Stimulated activated naive CD8-positive, alpha-beta T cell treated with anti-CD3 and anti-CD28 coated beads, Interleukin-15, Interleukin-2, amounts not matched to agents 100 ng/mL and 50 ng/mL, for 24 hours (primary cell): ENCODE results near the gene PUSL1.

Experiments
- H3K27ac Mint-ChIP-seq: one replicate; pipeline ENCODE4 v1.8.0; 2021; ENCODE audit warnings: mild to moderate bottlenecking, mixed read lengths
- H3K27me3 Mint-ChIP-seq: one replicate; pipeline ENCODE4 v1.8.0; 2021; ENCODE audit warnings: mixed read lengths
- H3K36me3 Mint-ChIP-seq: one replicate; pipeline ENCODE4 v1.8.0; 2021; ENCODE audit warnings: low read depth, mixed read lengths
- H3K4me1 Mint-ChIP-seq: one replicate; pipeline ENCODE4 v1.8.0; 2021; ENCODE audit warnings: low read depth, mixed read lengths
- H3K4me3 Mint-ChIP-seq: one replicate; pipeline ENCODE4 v1.8.0; 2021; ENCODE audit warnings: mild to moderate bottlenecking, mixed read lengths
- H3K9me3 Mint-ChIP-seq: one replicate; pipeline ENCODE4 v1.8.0; 2021; ENCODE audit warnings: mixed read lengths

PUSL1 gene

GRCh38 chr1:1297802-1298424 lies 10.5 kb upstream of the PUSL1 start:
- Mint-ChIP-seq H3K4me1 (no peaks in the 10 kb centered on the region), H3K4me3 (no peak overlapping the region), H3K27ac (no peak overlapping the region), H3K36me3 (no peaks in the 10 kb centered on the region), H3K27me3 (no peaks in the 10 kb centered on the region), H3K9me3 (no peaks in the 10 kb centered on the region)

DNA sequence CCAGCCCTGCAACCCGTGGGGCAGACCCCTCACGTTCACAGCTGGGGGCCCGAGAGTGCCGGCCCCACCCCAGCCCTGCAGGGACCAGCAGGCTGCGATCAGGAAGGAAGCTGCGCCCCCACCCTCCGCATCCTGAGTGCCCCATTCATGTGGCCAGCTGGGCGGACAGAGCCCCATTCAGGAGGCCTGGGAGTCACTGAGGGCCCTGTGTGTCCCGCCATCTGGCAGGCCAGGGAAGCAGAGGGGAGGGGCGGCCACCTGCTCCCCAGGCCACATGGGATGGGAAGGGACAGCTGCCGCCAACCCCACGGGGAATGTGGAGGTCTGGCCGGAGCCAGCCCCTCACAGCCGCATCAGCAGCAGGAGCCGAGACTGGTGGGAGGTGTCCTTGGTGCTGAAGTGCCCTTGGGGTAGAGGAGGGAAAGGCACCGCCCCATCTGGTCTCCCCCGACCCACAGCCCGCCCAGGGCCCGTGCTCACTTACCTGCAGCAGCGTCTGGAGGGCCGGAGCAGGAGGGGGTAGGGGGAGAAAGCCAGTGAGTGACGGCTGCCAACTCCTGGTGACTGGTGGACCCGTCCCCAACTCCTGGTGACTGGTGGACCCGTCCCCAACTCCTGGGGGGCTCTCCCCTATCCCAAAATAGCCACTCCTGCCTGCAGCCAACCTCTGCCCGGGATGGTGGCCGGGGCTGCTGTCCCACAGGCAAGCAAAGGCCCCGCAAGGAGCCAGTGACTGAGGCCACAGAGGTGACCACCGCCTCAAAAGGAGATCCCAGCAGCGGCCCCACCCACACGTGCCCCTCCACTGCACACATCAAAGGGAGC lies 9.3 kb upstream of the PUSL1 start:
- no peaks in the 10 kb centered on the region for H3K36me3 Mint-ChIP-seq
- no peaks in the 10 kb centered on the region for H3K27me3 Mint-ChIP-seq
- H3K27ac Mint-ChIP-seq = no peak overlapping the region
- H3K4me1 Mint-ChIP-seq = no peaks in the 10 kb centered on the region
- no peaks in the 10 kb centered on the region for H3K9me3 Mint-ChIP-seq
- H3K4me3 Mint-ChIP-seq = no peak overlapping the region

GRCh38 chr1:1299686-1300351 lies 8.6 kb upstream of the PUSL1 start:
- no peak overlapping the region for H3K27ac Mint-ChIP-seq
- H3K27me3 Mint-ChIP-seq = no peaks in the 10 kb centered on the region
- H3K9me3 Mint-ChIP-seq = no peaks in the 10 kb centered on the region
- H3K4me1 Mint-ChIP-seq = no peaks in the 10 kb centered on the region
- H3K4me3 Mint-ChIP-seq = no peak overlapping the region
- no peaks in the 10 kb centered on the region for H3K36me3 Mint-ChIP-seq

GRCh38 chr1:1300352-1300739 lies 8.1 kb upstream of the PUSL1 start:
- Mint-ChIP-seq H3K27me3 (no peaks in the 10 kb centered on the region), H3K4me3 (no peak overlapping the region), H3K4me1 (peaks cover 3% of the 10 kb centered on the region), H3K36me3 (no peaks in the 10 kb centered on the region), H3K27ac (no peak overlapping the region), H3K9me3 (no peaks in the 10 kb centered on the region)

- Mint-ChIP-seq H3K36me3 (no peaks in the 10 kb centered on the region), H3K4me1 (peaks cover 17% of the 10 kb centered on the region), H3K27me3 (no peaks in the 10 kb centered on the region), H3K27ac (no peak overlapping the region), H3K9me3 (no peaks in the 10 kb centered on the region), H3K4me3 (no peak overlapping the region)
Observed at GRCh38 chr1:1302006-1302430, 6.4 kb upstream of the PUSL1 start.

DNA sequence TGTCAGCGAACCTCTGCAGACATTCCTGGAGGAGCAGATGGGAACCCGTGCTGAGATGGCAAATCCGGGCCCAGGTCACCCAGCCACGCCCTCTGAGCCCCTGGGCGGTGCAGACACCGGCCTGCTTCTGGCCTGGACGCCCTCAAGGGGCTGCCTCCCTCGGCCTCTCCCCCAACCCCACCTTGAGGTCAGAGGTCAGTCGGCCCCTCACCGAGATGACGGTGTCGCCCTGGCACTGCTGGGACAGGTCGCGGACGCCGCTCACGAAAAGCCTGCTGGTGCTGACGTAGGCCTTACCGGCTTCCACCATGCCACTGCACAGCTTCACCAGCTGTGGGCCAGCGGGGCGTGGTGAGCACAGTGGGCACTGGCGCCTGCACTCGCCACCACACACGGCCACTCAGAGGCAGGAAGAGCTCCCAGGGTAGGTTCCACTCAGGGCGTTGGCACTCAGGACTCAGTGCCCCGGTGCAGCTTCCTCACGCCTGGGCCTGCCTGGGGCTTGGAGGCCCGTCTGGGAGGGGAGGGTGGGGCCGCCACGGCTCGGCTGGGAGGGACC lies 5.4 kb upstream of the PUSL1 start:
- Mint-ChIP-seq H3K27me3 (no peaks in the 10 kb centered on the region), H3K36me3 (no peaks in the 10 kb centered on the region), H3K4me1 (peaks cover 19% of the 10 kb centered on the region)

DNA sequence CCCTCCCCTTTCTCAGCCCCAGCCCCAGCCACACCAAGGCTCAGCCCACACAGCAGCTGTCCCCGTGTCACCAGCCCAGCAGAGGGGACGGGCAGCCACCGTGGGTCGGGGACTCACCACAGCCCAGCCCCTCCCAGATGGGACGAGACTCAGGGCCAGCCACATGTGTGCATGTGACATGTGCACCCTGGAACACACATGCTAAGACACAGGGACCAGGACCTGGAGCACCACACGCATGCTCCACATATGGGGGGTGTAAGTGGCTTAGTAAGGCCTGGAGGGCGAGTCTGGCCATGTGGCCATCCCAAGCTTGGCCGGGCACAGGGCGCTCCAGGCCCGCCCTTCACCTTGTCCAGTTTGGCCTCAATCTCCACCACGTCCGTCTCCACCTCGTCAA lies 4.7 kb upstream of the PUSL1 start:
- Mint-ChIP-seq H3K4me1 (peaks cover 19% of the 10 kb centered on the region), H3K27ac (no peak overlapping the region), H3K36me3 (no peaks in the 10 kb centered on the region)

More for the DNA sequence above, 5.4 kb upstream of the PUSL1 start:
- Mint-ChIP-seq H3K27ac (no peak overlapping the region), H3K9me3 (no peaks in the 10 kb centered on the region), H3K4me3 (no peak overlapping the region)

DNA sequence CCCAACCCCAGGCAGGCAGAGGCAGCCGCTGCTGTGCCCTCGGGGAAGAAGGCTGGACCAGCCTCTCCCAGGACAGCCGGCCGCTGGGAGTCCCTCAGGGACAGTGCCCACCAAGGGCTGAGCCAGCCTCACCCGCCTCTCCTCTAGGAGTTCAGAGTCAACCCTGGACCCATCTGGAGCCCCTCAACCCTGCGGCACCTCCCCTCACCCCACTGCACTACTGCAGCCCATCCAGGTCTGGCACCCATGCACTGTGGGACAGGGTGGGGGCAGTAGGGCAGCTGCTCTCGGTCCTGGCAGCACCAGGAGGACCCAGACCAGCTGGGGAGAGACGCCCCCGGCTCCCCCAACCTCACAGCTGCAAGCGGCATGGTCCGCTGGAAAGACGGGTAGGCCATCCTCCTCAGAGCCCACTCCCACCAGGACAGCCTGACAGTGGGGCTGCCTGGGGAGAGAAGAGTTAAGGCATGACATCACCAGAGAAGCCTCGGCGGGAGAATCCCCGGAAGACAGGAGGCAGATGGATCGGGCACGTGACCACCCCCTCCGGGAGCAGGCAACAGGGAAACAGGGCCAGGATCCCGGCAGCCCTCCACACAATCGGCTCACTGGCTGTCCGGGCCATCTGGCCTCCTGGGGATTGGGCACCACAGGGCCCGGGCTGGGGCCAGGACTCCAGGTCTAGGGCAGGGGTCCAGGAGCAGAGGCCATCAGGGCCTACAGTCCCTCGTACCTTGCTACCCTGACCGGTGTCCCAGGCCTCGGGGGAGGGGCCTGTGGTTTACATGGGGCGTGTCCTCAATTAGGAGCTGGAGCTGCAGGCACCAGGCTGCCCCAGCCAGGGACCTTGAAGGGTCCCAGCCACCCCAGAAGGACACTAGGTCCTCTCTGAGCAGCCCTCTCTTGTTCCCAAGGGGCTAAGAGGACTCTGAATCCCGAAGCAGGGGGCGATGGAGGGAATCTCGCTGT lies 3.8 kb upstream of the PUSL1 start:
- peak overlapping the region; percentile 45 for H3K4me3 Mint-ChIP-seq
- no peaks in the 10 kb centered on the region for H3K36me3 Mint-ChIP-seq
- no peaks in the 10 kb centered on the region for H3K9me3 Mint-ChIP-seq
- peaks cover 19% of the 10 kb centered on the region for H3K4me1 Mint-ChIP-seq
- no peaks in the 10 kb centered on the region for H3K27me3 Mint-ChIP-seq
- H3K27ac Mint-ChIP-seq = no peak overlapping the region

More for the DNA sequence above, 4.7 kb upstream of the PUSL1 start:
- H3K9me3 Mint-ChIP-seq = no peaks in the 10 kb centered on the region
- H3K27me3 Mint-ChIP-seq = no peaks in the 10 kb centered on the region
- H3K4me3 Mint-ChIP-seq = no peak overlapping the region

DNA sequence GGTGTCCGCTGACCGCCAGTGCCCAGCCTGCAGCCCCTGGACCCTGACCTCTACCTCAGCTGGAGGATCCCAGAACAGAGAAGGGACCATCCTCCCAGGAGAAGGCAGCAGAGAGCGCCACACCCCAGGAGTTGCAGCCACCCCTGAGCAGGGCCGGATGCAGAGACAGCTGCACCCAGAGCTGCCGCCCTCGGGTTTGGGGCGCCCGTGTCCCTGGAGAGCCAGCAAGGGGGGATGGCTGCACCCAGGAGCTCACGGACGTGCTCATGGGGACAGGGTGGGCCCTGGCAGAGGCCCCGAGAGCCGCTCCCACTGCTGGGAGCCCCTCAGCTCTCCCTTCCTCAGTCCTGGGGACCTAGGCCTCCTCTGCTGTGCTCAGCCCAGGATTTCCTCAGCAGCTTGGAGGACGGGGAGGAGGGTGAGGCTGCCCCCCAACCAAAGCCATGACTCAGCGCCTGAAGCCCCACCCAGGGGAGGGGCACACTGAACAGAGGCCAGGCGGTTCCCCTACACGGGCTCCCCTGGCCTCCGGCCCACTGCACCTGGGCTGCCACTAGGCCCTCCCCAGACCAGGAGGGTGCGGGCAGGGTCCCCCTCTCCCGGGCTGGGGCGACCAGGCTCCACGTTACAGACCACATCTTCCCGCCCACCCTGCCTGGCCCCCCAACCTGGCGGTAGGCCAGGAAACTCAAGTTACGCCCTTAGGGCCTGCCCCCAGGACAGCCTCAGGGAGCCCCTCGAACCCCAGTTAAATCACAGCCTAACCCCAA lies 2.9 kb upstream of the PUSL1 start:
- Mint-ChIP-seq H3K9me3 (no peaks in the 10 kb centered on the region), H3K27me3 (no peaks in the 10 kb centered on the region), H3K36me3 (no peaks in the 10 kb centered on the region), H3K27ac (peak overlapping the region; percentile 59), H3K4me3 (peak overlapping the region; percentile 86), H3K4me1 (peaks cover 19% of the 10 kb centered on the region)

- Mint-ChIP-seq H3K9me3 (no peaks in the 10 kb centered on the region), H3K36me3 (no peaks in the 10 kb centered on the region), H3K27me3 (no peaks in the 10 kb centered on the region), H3K27ac (peak overlapping the region; percentile 59), H3K4me3 (peak overlapping the region; percentile 86), H3K4me1 (peaks cover 19% of the 10 kb centered on the region)
Observed at GRCh38 chr1:1306070-1306660, 2.2 kb upstream of the PUSL1 start.

DNA sequence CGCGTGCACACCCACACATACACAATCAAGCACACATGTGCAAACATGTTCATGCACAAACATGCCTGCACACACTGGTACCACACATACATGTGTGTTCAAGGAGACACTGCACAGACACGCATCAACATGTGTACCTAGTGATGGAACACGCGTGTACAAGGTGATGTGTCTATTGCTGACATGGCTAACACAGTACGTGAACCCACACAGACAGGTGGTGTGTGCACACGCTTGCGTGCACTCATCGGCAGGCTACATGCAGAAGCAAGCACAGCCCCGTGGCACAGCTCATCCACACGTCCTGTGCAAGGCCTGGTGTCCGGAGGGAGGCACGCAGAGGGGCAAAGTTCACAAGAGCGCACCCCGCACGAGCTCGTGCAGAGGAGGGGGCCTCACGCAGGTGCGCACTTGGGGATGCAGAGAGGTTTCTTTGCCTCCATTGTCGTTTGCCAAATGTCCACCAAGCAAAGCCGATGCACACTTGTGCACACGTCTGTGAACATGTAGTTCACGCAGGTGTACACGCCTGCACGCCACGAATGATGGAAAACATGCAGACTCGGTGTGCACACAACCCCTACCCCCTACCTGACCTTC lies 1.6 kb upstream of the PUSL1 start:
- Mint-ChIP-seq H3K27ac (peak overlapping the region; percentile 40), H3K27me3 (no peaks in the 10 kb centered on the region), H3K4me1 (peaks cover 19% of the 10 kb centered on the region), H3K9me3 (no peaks in the 10 kb centered on the region), H3K36me3 (no peaks in the 10 kb centered on the region), H3K4me3 (peak overlapping the region; percentile 86)

DNA sequence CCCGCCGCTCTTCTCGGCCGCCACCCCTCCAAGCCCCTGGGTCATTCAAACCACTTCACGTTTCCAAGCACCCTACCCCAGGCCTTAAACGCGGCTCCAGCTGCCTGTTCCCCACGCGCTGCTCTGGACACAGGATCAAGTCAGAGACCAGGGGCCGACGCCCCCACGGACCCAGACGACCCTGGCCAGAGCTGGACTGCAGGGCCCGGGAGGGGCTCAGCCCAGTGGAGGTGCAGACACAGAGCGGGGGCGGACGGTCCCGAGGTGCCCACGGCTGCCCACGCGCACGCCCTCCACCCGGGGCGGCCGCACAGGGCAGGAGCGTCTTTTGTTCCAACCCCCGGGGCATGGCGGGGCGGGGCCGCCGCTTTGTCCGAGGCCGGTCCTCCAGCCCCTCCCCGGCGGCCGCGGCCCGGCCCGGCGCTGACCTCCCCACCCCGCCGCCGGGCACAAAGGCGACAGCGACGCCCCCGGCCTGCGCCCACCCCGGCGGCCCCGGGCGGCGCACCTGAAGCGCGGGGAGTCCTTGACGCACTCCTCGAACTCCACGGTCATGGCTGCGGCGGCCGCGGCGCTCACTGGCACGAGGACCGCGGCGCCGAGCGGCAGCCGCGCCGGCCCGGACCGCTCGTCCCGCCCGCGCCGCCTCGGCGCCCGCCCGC lies 1.0 kb upstream of the PUSL1 start:
- peaks cover 19% of the 10 kb centered on the region for H3K4me1 Mint-ChIP-seq
- H3K27ac Mint-ChIP-seq = peak overlapping the region; percentile 40
- H3K9me3 Mint-ChIP-seq = no peaks in the 10 kb centered on the region
- peak overlapping the region; percentile 86 for H3K4me3 Mint-ChIP-seq
- no peaks in the 10 kb centered on the region for H3K36me3 Mint-ChIP-seq
- no peaks in the 10 kb centered on the region for H3K27me3 Mint-ChIP-seq
